Heart left ventricle (tissue), 16 donors: ENCODE measurements around the gene FKBP2. TPM values are rescaled to one million over a fixed set of nuclear protein-coding genes. Genes with fewer than 3 reads are reported as not detected.

ENCODE experiments used
- ATAC-seq, 4 donors: fragments of 200-7000 bp; cut with Tn5 transposase; one replicate each; pipeline ENCODE4 v1.9.1; 2020 to 2022; ENCODE audit warnings: moderate library complexity in 4 of 4, mild to moderate bottlenecking in 3 of 4, moderate number of reproducible peaks in 1 of 4
- DNase-seq, 5 donors: peaks; one replicate each; pipeline ENCODE4 v3.0.0-alpha.2; 2020
- H3K27ac ChIP-seq, 12 donors: fragments of 200-600 bp; sonication (generic) in 4 of 12; one replicate each; pipeline versions ENCODE4 v1.5.0 to v1.8.0; 2016 to 2022; ENCODE audit warnings: mild to moderate bottlenecking in 2 of 12
- H3K27me3 ChIP-seq, 9 donors: fragments of 200-600 bp; sonication (generic) in 2 of 9; one replicate each; pipeline versions ENCODE4 v1.5.1 to v1.8.0; 2016 to 2022; ENCODE audit warnings: mild to moderate bottlenecking in 3 of 9
- H3K36me3 ChIP-seq, 9 donors: fragments of 200-600 bp; sonication (generic) in 2 of 9; one replicate each; pipeline versions ENCODE4 v1.5.0 to v1.8.0; 2018 to 2022; ENCODE audit warnings: mild to moderate bottlenecking in 2 of 9
- H3K4me1 ChIP-seq, 12 donors: fragments of 200-600 bp; sonication (generic) in 4 of 12; one replicate each; pipeline versions ENCODE4 v1.5.0 to v1.8.0; 2016 to 2022; ENCODE audit warnings: mild to moderate bottlenecking in 3 of 12
- H3K4me3 ChIP-seq, 12 donors: fragments of 200-600 bp; sonication (generic) in 4 of 12; one replicate each; pipeline versions ENCODE4 v1.5.0 to v1.8.0; 2017 to 2022; ENCODE audit warnings: mild to moderate bottlenecking in 9 of 12, moderate library complexity in 4 of 12
- H3K9me3 ChIP-seq, 12 donors: fragments of 200-600 bp; sonication (generic) in 4 of 12; one replicate each; pipeline versions ENCODE4 v1.5.0 to v1.8.0; 2016 to 2022; ENCODE audit warnings: mild to moderate bottlenecking in 1 of 12
- POLR2A ChIP-seq, 2 donors: fragments of 450-650 bp; IDR thresholded peaks; one replicate each; pipeline ENCODE4 v1.6.1; 2017; ENCODE audit warnings: antibody characterized with exemption in 2 of 2, mild to moderate bottlenecking in 2 of 2, moderate library complexity in 2 of 2
- WGBS, 4 donors: extraction: QIAGEN DNeasy Blood & Tissue Kit in 2 of 4; methylation state at CpG; one replicate each; pipeline versions ENCODE4 v1.1.5 to v1.1.7; 2013 to 2018; 5-methylcytosine and 5-hydroxymethylcytosine counted together
- intact Hi-C, 10 donors: fragments of 100-400 bp; cut with DNase I; formaldehyde crosslinking; loops; one replicate each; pipeline versions ENCODE4 v1.11.1 to v1.14.2; 2022
- polyA plus RNA-seq, 2 donors: library from polyadenylated mRNA; stranded (reverse); fragments of 200-250 nt; gene quantifications; one replicate each; pipeline ENCODE4 v1.2.3, GENCODE V29; 2013
- total RNA-seq, 9 donors: library from RNA; depleted of rRNA in 2 of 9; stranded (reverse); fragments of >200 nt in 2 of 9; fragmentation: NEBNext Ultra II Directional in 3 of 9; extraction: Animal tissue kit (Norgen Biotek cat#: 25700) in 3 of 9; gene quantifications; one replicate each; pipeline versions ENCODE4 v1.1.0 to v1.2.4, GENCODE V29; 2016 to 2023
- TF ChIP-seq, protein P1 (sequence below), 12 donors: fragments of 200-600 bp; sonication (generic) in 4 of 12; IDR thresholded peaks; one replicate each; pipeline versions ENCODE4 v1.5.0 to v1.8.0; 2018 to 2022; ENCODE audit warnings: antibody characterized with exemption in 12 of 12, mild to moderate bottlenecking in 5 of 12
- donor health status: ischemic (EF 13 %, LVEDD 7.1; RV severe dilation, severe dysfunction).
- donor health status: healthy with polysubstance abuse.
- donor health status: DM: no; HTN: yes; CAD: no.
- donor health status: DM: no; HTN: no; CAD: no.
- donor health status: ischemic (EF 25% LVEDD 6.9; RV normal size, moderate dysfunction).
- donor health status: ischemic (EF 25% LVEDD 5.7; RV mildly dilated, moderate dysfunction).
- donor health status: healthy.
- donor health status: DM: yes; HTN: yes; CAD: no.
- donor health status: ischemic (EF 35%, LVEDD 5.7; RV mildly dilated, moderate dysfunction).
- donor health status: nonischemic (EF 11% LVEDD 7.7; RV severe dilation, severe dysfunction).
- donor health status: DM: yes; HTN: yes; CAD: no.
- donor health status: PGD.
- donor health status: ischemic (EF 29% LVEDD 5.4; RV normal size, mild dysfunction).
- donor health status: nonischemic (EF 23%, LVEDD 6.1; RV moderate dilation, normal function).

Gene FKBP2
- total and polyA plus RNA-seq, 11 donors: 35.0 to 250 (median 52.9) TPM

DNA sequence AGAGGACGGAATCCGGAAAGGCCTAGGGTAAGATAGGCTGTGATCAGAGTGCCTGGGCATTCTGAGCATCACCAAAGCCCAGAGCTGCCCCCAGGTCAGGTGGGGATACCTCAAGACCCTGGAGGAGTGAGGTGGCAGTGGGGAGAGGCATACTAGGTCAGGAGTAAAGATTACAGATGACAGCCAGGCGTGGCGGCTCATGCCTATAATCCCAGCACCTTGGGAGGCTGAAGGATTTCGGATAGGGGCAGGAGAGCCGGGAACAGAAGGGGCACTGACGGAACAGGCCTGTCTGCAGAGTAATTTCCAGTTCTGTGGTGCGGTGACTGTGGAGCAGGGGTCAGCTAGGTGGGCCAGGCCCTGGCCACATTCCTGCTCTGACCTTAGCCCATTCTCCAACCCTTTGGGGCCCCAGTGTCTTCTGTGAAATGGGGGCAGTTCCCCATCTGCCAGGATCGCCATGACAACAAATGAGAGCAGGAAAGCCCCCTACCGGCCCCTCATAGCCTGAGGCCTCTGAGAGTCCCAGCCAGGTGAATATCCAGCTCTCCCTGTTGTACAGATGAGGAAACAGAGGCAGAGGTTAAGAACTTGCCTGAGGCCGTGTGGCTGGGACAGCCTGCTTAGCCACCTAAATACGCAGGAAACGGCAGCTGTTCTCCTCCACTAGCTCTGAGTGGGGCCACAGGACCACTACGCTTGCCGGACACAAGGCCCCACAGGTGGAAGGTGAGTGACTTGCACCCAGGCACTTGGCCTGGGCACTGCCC, 34.3 kb downstream of the FKBP2 start:
- peaks cover 0 to 25% (median 11%) of the 10 kb centered on the region in 12 donors for H3K4me1 ChIP-seq
- H3K36me3 ChIP-seq: peaks cover 0 to 41% (median 36%) of the 10 kb centered on the region in 9 donors
- H3K4me3 ChIP-seq: no peak overlapping the region
- no peaks in the 10 kb centered on the region for H3K27me3 ChIP-seq
- H3K9me3 ChIP-seq: no peaks in the 10 kb centered on the region
- ATAC-seq (no peak), DNase-seq (peak in 1 of 5 donors; percentile 37)
- intact Hi-C loops: loop anchor here in 1 of 10 donors (2.0 kb wide), 1 partner anchor 22 kb away; no protein-coding TSS in a partner anchor
- WGBS, 4 donors: 93 to 96% (median 94%) methylated on average over 13 to 15 of the region's 15 CpGs
- H3K27ac ChIP-seq: no peak overlapping the region
- TF ChIP-seq, protein P1, sequence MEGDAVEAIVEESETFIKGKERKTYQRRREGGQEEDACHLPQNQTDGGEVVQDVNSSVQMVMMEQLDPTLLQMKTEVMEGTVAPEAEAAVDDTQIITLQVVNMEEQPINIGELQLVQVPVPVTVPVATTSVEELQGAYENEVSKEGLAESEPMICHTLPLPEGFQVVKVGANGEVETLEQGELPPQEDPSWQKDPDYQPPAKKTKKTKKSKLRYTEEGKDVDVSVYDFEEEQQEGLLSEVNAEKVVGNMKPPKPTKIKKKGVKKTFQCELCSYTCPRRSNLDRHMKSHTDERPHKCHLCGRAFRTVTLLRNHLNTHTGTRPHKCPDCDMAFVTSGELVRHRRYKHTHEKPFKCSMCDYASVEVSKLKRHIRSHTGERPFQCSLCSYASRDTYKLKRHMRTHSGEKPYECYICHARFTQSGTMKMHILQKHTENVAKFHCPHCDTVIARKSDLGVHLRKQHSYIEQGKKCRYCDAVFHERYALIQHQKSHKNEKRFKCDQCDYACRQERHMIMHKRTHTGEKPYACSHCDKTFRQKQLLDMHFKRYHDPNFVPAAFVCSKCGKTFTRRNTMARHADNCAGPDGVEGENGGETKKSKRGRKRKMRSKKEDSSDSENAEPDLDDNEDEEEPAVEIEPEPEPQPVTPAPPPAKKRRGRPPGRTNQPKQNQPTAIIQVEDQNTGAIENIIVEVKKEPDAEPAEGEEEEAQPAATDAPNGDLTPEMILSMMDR (IDR thresholded peaks at IDR 0.05): no peak
- TF ChIP-seq POLR2A (IDR thresholded peaks at IDR 0.05): no peak

DNA sequence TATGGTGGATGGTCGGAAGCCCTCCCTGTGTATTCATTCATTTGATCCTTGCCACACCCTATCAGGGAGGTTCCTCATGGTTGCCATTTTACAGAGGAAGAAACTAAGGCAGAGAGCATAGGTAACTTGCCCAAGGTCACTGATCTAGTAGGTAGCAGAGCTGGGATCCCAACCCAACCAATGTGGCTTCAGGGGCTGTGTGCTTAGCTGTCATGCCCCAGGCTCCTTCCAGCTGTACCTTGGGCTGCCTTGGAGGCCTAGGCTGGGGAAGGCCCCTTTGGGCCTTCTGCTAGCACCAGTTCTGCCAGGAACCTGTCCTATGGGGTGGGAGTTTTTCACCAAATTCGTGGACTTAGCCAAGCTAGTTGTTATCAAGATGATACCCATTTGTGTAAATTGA, 34.9 kb downstream of the FKBP2 start:
- peaks cover 0 to 43% (median 36%) of the 10 kb centered on the region in 9 donors for H3K36me3 ChIP-seq
- 87 to 96% (median 89%) methylated on average over 2 of the region's 2 CpGs for WGBS, 4 donors

DNA sequence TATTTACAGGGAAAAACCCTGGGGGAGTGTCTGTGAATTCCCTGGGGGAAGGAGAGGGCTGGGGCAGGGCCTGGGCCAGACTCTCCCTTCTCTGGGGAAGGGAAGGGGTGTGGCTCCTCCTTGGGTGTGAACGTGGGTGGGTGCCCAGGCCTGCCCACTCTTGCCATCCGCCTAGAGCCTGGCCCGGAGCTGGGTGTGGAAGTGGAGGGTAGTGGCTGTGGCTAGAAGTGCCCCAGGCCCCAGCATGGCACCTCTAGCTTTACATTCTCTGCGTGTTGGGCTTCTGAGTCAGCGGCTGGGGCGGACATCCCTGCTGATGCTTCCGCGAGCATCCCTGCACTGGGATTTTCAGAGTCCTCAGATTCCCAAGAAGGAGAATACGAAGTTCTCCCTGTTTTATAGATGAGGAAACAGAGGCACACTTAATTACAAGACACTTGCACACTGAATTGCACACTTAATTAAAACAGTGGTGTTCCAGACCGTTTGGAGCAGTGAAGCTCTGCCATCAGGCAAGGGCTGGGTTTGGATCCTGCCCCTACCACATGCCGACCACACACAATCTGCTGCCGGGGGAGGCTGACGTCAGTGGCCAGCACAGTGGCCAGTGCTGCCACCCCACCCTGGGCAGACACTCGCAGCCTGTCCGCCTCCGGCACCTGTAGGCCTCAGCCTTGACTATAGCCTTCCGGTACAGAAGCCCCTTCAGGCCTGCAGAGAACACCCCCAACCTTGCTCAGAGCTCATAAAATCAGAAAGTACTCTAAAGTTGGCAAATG, 35.9 kb downstream of the FKBP2 start:
- Histone ChIP-seq H3K27me3 (no peaks in the 10 kb centered on the region), H3K36me3 (peaks cover 0 to 52% (median 36%) of the 10 kb centered on the region in 9 donors), H3K9me3 (no peaks in the 10 kb centered on the region), H3K4me1 (peaks cover 0 to 29% (median 12%) of the 10 kb centered on the region in 12 donors), H3K4me3 (no peak overlapping the region), H3K27ac (no peak overlapping the region)
- ATAC-seq (no peak), DNase-seq (no peak)
- WGBS, 4 donors: 77 to 86% (median 80%) methylated on average over 16 to 17 of the region's 17 CpGs
- TF ChIP-seq, protein P1 (IDR thresholded peaks at IDR 0.05): no peak
- no peak for TF ChIP-seq POLR2A (IDR thresholded peaks at IDR 0.05)
- intact Hi-C loops: no loop called here

More for the DNA sequence above, 34.9 kb downstream of the FKBP2 start:
- intact Hi-C loops: loop anchor here in 1 of 10 donors (2.0 kb wide), 1 partner anchor 21 kb away; no protein-coding TSS in a partner anchor
- Histone ChIP-seq H3K27ac (no peak overlapping the region), H3K4me1 (peaks cover 0 to 25% (median 11%) of the 10 kb centered on the region in 12 donors), H3K4me3 (no peak overlapping the region), H3K27me3 (no peaks in the 10 kb centered on the region), H3K9me3 (no peaks in the 10 kb centered on the region)
- DNase-seq: no peak
- ATAC-seq: no peak
- no peak for TF ChIP-seq POLR2A (IDR thresholded peaks at IDR 0.05)
- TF ChIP-seq, protein P1 (IDR thresholded peaks at IDR 0.05): no peak
